Frontal cortex (tissue), 4 donors: ENCODE measurements around the gene ZNF888. TPM values are rescaled to one million over a fixed set of nuclear protein-coding genes. Genes with fewer than 3 reads are reported as not detected.
"Not testable (repeated sequence)": the region's sequence is repeated elsewhere in the genome, so short reads cannot be mapped to it uniquely, and the experiment has no call there.

Source experiments
- DNase-seq, 2 donors: peaks; one replicate each; pipeline ENCODE4 v3.0.0; 2012; ENCODE audit warnings: low spot score in 2 of 2
- FAIRE-seq: peaks from 2 replicates; lab custom pipeline; 2012; peaks lifted over from hg19 to GRCh38; lab: Jason Lieb, UNC
- total RNA-seq: library from RNA; depleted of rRNA; stranded (reverse); fragments of >200 nt; gene quantifications from one replicate; pipeline ENCODE4 v1.2.3, GENCODE V29; 2014
- donor health status: control.
- donor health status: control.
- donor health status: control.

The ZNF888 gene
- total RNA-seq, 1 donor from 2014 or later, result 3.3 TPM

DNA sequence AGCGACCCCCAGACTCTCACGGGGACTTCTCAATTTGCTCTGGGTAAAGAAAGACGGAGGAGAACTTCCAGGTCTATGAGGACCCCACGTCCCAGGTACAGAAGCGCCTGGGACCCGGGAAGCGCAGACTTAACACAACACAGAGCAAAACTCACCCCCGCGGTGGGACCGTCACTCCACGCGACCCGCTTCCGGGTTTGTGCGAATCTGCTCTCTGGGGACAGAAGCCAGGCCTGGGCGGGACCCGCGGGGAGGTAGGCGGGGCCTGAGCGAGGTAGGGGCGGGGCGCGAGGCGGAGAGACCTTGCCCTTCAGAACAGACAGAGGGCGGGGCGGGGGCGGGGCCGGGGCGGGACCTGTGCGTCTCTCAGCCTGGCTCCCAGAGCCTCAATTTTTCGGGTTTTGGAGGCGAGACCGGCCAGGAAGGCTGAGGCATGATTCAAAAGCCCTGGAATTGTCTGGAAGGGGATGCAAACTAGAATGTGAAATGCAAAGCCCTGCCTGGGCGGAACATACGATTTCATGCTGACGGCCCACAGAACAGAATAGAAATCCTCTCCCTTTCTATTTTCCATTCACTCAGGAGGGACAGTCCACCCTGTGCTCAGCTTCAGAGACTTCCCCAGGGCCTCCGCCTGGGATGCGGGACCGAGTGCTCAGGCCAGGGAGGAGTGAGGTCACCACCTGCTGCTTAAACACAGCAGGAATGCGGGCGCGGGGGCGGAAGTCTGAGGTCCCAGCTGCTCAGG, 19.3 kb upstream of the ZNF888 start:
- DNase-seq (peak; percentile 76 to 85), FAIRE-seq (no peak)

DNA sequence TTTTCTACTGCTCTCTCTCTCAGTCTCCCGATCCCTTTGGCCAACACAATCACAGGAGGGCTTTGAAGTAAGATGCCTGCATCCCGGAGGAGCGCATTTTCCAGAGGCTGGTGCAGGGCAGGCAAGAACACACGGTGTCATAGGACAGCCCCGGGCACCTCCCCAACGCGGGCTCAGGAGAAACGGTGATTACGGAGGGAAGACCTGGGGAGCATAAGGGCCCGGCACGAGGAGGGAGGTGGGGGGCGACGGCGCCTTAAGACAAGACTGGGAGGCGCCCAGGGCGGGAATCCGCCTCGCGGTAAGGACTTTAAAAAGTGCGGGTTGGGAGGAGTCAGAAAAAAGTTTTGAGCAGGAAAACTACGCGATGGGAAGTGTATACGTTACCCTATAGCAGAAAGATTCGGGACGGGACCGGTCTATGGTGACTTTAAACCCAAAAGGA, 18.7 kb upstream of the ZNF888 start:
- no peak for FAIRE-seq
- DNase-seq, result no peak

DNA sequence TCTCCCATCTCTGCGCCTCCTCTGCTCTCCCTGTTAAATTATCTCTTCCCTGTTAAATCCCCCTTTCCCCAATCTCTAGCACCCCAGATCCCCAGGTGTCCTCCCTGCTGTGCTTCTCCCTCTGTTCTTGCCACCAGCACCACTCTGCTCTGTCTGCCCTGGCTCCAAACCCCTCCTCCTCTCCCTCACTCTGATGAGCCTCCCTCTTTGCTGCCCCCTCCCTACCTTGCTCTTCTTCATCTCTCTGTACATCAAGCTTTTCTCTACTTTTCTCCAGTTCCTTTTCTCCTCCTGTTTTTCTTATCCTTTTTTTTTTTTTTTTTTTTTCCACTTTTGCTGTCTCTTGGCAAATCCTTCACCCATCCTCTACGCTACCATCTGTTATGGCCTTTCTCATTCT, 18.3 kb upstream of the ZNF888 start:
- FAIRE-seq, DNase-seq: not testable (repeated sequence)

DNA sequence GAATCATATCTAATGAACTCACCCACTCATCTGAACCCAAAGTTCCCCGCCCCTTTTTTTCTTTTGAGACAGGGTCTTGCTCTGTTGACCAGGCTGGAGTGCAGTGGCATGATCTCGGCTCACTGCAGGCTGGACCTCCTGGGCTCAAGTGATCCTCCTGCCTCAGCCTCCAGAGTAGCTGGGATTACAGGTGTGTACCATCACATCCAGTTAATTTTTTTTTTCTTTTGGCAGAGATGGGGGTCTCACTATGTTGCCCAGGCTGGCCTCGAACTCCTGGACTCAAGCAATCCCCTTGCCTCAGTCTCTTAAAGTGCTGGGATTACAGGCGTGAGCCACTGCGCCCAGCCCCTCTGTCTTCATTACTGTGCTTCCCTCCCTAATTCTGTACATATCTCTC, 17.7 kb upstream of the ZNF888 start:
- DNase-seq, FAIRE-seq: not testable (repeated sequence)

DNA sequence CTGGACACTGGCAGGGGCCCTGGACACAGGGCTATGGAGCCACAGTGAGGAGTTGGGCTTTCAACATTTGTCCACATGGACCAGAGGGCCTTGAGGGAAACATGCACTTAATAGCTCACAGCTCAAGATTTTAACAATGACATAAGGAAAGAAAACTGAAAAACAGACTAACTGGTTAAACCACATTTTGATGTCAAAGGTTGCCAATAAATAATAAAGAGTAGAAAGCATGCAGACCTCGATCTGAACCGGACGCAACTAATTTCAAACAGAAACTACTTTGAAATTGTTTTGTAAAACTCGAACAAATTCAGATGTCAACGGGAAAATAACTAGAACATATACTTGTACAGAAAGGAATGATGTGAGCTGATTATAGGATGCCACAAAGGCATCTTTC, 15.5 kb upstream of the ZNF888 start:
- no peak for FAIRE-seq

DNA sequence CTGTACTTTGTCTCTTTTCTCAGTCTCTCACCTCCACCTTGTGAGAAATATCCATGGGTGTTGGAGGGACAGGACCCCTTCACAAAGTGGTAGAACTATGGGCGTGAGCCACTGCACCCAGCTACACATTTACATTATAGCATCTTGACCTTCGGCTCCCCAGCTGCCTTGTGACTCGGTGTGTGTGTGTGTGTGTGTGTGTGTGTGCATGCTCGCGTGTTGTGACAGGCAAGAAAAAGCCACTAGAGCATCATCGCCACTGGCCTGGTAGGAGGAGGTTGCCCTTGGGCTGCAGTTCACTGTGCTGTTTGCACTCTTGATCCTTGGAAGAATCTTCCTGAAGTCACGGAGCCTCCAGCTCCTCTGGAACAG, 13.7 kb upstream of the ZNF888 start:
- FAIRE-seq (no peak), DNase-seq (no peak)

More for the DNA sequence above, 15.5 kb upstream of the ZNF888 start:
- DNase-seq, result no peak

DNA sequence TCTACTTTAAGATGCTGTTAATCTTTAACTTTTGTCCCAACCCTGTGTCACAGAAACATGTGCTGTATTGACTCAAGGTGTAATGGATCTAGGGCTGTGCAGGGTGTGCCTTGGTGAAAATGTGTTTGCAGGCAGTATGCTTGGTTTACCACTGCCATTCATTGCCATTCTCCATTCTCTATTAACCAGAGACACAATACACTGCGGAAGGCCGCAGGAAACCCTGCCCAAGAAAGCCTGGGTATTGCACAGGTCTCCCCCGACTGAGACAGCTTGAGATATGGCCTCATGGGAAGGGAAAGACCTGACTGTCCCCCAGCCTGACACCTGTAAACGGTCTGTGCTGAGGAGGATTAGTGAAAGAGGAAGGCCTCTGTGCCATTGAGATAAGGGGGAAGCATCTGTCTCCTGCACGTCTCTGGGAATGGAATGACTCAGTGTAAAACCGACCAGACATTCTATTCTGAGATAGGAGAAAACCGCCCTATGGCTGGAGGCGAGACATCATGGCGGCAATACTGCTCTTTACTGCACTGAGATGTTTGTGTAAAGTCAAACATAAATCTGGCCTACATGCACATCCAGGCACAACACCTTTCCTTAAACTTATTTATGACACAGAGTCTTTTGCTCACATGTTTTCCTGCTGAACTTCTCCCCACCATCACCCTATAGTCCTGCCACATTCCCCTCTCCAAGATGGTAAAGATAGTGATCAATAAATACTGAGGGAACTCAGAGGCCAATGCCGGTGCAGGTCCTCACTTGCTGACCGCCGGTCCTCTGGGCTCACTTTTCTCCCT, 13.1 kb upstream of the ZNF888 start:
- FAIRE-seq, result no peak
- no peak for DNase-seq

DNA sequence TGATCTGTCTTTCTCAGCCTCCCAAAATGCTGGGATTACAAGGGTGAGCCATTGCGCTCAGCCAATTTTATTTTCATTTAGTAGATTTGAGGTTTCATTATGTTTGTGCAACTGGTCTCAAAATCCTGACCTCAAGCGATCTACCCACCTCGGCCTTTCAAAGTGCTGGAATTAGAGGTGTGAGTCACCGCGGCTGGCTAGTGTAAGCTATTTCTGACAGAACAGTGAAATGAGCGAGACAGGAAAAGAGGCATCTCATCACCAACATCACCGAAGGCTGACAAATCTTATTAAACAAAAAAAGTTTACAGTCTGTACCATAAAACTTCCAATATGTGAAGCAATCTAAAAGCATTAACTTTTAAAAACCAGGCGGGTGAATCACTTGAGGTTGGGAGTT, 12.2 kb upstream of the ZNF888 start:
- DNase-seq (no peak), FAIRE-seq (no peak)

DNA sequence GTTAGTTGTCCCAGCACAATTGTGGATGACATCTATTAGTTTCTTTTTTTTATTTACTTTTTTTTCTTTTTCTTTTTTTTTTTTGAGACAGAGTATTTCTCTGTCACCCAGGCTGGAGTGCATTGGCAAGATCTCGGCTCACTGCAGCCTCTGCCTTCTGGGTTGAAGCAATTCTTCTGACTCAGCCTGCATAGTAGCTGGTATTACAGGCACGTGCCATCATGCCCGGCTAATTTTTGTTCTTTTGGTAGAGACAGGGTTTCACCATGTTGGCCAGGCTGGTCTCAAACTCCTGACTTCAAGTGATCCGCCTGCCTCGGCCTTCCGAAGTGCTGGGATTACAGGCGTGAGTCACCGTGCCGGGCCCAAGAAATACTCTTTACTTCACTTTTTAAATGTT, 1.4 kb upstream of the ZNF888 start:
- not testable (repeated sequence) for FAIRE-seq, DNase-seq

DNA sequence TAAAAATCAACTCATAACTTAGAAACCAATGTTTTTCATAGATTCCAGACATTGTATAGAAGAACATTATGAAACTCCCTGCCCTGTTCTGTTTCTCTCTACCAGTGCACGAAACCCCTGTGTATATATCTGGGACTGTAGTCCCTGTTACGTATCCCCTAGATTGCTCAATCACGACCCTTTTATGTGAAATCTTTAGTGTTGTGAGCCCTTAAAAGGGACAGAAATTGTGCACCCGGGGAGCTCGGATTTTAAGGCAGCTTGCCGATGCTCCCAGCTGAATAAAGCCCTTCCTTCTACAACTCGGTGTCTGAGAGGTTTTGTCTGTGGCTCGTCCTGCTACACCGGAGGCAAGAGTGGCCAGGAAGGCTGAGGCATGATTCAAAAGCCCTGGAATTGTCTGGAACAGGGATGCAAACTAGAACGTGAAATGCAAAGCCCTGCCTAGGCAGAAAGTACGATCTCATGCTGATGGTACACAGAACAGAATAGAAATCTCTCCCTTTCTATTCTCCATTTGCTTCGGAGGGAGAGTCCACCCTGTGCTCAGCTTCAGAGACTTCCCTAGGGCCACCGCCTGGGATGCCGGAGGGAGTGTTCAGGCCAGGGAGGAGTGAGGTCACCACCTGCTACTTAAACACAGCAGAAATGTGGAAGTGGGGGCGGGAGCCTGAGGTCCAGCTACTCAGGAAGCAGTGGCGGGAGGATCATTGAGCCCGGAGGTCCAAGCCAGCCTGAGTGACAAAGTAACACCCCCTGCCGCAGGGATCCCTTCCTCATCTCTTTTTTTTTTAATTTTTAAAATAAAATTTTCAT, 758 bp upstream of the ZNF888 start:
- DNase-seq, result no peak
- FAIRE-seq, result no peak

DNA sequence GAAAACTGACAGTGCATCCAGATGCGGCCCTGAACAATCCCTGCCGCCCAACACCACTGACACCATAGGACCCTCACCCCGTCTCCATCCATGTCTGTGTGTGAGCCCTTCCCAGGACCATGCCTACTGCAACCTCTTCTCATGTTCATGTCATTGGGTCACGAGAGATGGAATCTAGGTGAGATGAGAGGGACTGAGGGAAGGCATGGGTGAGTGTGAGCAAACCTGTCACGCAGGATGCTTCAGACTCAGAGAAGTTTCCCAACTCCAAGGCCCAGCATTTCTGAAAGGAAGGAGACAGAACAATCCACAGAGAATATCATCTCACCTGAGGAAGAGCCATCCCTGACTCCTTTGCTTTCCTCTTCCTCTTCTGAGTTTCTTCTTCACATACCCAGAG, 5.7 kb downstream of the ZNF888 start:
- no peak for FAIRE-seq
- DNase-seq, result no peak

DNA sequence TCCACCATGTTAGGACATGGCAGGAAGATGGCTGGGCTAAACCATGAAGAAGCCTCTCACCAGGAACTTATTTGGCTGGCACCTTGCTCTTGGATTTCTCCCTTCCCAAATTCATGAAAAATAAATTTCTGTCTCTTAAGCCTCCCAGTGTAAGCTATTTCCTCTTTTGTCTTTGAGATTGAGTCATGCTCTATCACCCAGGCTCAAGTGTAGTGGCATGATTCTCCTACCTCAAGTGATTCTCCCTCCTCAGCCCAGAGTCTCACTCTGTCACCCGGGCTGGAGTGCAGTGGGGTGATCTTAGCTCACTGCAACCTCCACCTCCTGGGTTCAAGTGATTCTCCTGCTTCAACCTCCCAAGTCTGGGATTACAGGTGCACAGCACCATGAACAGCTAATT, 12.6 kb downstream of the ZNF888 start:
- DNase-seq (no peak), FAIRE-seq (no peak)

DNA sequence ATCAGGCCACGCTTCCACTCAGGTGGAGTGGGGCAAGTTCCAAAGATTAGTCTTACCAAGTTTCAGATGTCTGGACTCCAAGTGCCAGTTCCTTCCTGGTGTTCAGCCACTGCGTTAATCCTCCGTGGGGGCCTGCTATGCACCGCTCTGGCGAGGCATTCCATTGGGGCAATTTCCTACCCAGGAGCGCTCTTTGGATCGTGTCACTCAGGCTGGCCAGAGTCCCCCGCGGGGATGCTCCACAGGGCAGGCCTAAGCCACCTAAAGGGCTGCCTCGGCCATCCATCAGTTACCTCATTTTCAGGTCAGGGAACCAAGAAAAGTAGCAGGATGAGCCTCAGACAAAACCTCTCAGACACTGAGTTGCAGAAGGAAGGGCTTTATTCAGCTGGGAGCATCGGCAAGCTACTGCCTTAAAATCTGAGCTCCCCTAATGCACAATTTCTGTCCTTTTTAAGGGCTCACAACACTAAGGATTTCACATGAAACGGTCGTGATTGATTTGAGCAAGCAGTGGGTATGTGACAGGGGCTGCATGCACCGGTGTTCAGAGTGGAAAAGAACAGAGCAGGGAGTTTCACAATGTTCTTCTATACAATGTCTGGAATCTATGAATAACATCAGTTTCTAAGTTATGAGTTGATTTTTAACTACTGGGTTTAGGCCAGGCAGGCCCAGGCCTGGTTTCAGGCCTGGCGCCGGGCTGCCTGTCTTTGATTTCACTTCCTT, 19.0 kb downstream of the ZNF888 start:
- DNase-seq, FAIRE-seq: not testable (repeated sequence)

DNA sequence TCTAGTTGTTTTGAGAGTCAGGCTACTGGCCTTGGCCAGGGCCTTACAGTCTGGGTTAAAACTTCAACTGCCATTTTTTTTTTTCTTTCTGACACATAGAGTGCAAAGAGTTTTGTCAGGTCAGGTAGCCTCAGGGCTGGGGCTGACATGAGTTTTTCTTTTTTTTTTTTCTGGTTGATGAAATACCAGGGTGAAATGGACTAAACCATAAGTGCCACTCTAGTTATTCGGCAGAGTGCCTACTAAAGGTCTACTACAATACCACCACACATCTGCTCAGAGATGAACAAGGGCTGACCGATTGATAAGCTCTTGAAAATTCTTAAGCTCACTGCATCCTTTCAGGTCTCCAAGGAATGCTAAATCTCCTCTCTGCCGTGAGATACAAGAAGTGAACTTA, 21.4 kb downstream of the ZNF888 start:
- DNase-seq (no peak), FAIRE-seq (no peak)

DNA sequence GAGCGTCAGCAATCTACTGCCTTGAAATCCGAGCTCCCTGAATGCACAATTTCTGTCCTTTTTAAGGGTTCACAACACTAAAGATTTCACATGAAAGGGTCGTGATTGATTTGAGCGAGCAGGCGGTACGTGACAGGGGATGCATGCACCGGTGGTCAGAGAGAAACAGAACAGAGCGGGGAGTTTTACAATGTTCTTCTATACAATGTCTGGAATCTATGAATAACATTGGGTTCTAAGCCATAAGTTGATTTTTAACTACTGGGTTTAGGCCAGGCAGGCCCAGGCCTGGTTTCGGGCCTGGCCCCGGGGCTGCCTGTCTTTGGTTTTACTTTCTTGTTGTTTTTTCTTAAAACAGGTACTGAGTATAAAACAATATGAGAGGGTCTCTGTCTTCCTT, 24.6 kb downstream of the ZNF888 start:
- DNase-seq, FAIRE-seq: not testable (repeated sequence)

DNA sequence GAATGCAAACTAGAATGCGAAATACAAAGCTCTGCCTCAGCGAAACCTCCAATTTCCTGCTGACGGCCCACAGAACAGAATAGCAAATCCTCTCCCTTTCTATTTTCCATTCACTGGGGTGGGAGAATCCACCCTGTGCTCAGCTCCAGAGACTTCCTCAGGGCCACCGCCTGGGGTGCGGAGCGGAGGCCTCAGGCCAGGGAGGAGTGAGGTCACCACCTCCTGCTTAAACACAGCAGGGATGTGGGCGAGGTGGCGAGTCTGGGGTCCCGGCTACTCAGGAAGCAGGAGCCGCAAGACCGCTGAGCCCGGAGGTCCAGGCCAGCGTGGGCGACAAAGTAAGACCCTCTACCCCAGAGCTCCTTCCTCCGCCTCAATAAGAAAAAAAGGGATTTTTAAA, 25.1 kb downstream of the ZNF888 start:
- DNase-seq (peak in 1 of 2 donors; percentile 7), FAIRE-seq (no peak)

DNA sequence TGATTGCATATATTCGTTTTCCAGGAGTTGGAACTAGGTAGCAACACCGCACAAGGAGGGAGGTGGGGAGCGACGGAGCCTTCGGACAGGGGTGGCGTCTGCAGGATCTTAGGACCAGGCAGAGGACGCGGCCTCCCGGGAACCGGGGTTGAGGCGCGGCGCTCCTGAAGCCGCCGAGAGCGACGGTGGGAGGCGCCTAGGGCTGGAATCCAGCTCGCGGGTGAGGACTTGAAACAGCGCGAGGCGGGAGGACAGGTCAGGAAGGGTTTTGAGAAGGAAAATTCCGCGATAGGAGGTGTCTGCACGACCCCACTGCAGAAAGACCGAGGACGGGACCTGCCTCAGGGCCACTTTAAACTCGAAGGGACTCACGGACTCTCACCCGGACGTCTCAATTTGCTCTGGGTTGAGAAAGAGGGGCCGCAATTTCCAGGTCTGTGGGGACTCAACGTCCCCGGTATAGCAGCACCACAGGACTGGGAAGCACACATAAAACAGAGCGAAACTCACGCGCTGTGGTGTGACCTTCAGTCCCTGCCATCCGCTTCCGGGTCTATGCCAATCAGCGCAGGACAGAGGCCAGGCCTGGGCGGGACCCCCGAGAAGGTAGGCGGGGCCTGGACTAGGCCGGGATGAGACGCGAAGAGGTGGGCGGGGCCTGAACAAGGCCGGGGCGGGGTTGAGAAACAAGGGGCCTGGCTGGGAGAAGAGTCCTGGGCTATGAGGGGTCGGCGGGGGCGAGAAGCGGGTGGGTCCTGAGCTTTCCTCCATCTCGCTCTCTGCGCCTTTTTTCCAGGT, 25.9 kb downstream of the ZNF888 start, which contains the start of gene ZNF320:
TSS of gene ZNF320 (minus strand) at position 498 of the 798 bp plus-strand sequence. CDS start 7,380 bp downstream, outside the sequence.
- FAIRE-seq, result peak; percentile 6

DNA sequence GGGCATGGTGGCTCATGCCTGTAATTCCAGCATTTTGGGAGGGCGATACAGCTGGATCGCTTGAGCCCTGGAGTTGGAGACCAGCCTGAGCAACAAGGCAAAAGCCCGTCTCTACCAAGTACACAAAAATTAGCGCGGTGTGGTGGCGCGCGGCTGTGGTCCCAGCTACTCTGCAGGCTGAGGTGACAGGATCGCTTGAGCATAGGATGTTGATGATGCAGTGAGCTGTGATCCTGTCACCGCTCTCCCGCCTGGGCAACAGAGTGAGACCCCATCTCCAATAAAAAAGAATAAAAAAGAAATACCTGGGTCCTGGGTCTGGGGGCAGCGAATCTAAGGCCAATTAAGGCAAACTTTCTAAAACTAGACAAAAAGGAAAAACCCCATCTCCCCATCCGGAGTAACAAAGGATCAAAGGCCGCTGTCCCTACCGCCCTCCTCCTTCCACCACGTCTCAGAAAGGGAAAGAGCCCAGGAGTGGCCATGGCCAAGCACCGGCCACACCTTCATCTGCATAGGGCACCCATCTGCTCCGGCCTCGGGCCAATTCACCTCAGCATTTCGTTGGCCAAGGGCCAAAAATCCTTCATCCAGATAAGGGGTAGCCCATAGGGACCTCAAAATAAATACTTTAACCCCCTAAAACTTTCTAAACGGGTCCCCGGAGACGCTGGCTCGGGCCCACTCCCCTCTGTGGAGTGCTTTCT, 26.6 kb downstream of the ZNF888 start:
- DNase-seq (peak in 1 of 2 donors; percentile 17), FAIRE-seq (no peak)

More for the DNA sequence above, 25.9 kb downstream of the ZNF888 start, which contains the start of gene ZNF320:
- peak; percentile 85 to 98 for DNase-seq
